HG02938 (cell line): Measurements from ENCODE around the gene LIME1.

ENCODE experiments used
- ATAC-seq: cut with Tn5 transposase; IDR thresholded peaks from one replicate; pipeline ENCODE4 v1.9.1; 2021; ENCODE audit warnings: mild to moderate bottlenecking, moderate library complexity; ENCODE audit not compliant: unreplicated experiment

The LIME1 gene

GRCh38 chr20:63735859-63736718 is at the start of gene LIME1:
Gene LIME1, plus strand, starts transcription at chr20:63736664. Its CDS starts 886 bp downstream, at chr20:63737550.
- ATAC-seq, result no peak

DNA sequence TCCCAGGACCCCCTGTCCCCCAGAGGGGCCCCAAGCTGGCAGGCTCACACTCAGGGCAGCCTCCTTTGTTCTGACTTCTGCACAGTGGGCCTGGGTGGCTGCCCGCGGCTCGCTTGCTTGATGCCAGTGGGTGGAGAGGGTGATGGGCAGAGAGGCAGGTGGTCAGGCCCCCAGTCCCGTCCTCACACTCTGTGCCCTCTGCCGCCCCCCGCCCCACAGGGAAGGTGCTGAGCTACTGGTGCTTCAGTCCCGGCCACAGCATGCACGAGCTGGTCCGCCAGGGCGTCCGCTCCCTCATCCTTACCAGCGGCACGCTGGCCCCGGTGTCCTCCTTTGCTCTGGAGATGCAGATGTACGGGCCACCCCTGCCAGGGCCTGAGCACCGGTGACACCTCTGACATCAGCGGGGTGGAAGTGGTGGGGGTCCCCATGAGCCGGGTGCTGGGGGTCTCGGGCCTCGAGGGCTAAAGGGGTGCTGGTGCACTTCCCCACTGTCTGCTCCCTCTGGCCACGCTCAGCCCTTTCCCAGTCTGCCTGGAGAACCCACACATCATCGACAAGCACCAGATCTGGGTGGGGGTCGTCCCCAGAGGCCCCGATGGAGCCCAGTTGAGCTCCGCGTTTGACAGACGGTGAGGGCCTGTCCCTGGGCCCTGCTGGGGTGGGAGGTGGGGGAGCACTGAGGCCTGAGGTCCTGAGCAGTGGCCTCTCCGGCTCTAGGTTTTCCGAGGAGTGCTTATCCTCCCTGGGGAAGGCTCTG is 48.9 kb upstream of the LIME1 start:
- ATAC-seq, result no peak

DNA sequence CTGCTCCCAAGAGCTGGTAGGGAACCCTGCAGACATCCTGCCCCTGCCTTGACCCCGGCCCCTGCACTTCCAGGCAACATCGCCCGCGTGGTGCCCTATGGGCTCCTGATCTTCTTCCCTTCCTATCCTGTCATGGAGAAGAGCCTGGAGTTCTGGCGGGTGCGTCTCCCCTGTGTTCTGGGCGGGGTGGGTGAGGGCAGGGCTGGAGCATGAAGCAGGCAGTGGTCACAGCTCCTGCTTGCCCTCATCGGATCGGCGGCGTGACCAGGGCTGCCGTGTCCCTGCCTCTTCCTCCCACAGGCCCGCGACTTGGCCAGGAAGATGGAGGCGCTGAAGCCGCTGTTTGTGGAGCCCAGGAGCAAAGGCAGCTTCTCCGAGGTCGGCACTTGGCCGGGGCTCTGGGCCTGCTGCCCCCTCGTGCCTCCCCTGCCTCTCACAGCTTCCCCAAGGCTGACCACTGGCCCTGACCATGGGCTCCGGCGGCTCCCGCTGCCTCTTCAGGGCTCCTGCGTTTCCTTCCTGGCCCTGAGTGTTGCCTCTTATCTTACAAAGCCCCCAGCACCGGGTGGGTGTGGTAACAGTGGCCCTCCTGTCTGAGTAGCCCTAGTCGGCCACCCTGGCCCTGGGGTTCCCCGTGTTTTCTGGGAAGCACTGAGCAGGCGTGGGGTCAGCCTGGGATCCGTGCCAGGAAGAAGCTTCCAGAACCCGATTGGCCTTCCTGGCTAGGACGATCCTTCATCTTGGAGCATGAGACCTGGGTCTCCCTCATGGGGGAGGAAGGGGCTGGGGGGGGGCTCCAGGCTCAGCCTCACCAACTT is 48.0 kb upstream of the LIME1 start:
- ATAC-seq, result no peak

DNA sequence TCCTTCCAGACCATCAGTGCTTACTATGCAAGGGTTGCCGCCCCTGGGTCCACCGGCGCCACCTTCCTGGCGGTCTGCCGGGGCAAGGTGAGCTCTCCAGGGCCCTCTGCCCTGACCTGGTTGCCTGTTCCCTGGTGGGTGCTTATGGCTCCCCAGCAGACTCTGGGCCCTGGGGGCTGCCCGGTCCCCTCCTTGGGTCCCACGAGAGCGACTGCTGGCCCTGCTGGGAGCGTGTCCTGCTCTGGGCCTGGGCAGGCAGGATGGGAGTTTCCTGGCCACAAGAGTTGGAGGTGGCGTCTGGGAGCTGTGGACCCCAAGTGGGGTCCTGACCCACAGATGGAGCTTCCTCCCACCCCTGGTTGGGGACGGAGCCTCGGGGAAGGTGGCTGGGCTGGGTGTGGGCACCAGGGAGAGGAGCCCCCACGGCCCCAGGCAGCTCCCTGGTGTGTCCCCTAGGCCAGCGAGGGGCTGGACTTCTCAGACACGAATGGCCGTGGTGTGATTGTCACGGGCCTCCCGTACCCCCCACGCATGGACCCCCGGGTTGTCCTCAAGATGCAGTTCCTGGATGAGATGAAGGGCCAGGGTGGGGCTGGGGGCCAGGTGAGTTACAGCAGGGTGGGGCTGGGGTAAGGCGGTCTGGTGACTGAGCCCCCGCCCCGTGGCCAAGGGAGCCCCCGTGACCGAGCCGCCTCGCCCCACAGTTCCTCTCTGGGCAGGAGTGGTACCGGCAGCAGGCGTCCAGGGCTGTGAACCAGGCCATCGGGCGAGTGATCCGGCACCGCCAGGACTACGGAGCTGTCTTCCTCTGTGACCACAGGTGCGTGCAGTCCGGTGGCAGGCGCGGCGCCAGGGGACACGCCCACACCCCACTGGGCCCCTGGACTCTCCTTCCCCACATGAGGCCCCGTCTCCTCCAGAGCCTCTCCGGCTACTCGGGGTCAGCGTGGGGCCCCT is 47.1 kb upstream of the LIME1 start:
- no peak for ATAC-seq

- ATAC-seq, result no peak
Measured at GRCh38 chr20:63690003-63690897, 46.2 kb upstream of the LIME1 start.

DNA sequence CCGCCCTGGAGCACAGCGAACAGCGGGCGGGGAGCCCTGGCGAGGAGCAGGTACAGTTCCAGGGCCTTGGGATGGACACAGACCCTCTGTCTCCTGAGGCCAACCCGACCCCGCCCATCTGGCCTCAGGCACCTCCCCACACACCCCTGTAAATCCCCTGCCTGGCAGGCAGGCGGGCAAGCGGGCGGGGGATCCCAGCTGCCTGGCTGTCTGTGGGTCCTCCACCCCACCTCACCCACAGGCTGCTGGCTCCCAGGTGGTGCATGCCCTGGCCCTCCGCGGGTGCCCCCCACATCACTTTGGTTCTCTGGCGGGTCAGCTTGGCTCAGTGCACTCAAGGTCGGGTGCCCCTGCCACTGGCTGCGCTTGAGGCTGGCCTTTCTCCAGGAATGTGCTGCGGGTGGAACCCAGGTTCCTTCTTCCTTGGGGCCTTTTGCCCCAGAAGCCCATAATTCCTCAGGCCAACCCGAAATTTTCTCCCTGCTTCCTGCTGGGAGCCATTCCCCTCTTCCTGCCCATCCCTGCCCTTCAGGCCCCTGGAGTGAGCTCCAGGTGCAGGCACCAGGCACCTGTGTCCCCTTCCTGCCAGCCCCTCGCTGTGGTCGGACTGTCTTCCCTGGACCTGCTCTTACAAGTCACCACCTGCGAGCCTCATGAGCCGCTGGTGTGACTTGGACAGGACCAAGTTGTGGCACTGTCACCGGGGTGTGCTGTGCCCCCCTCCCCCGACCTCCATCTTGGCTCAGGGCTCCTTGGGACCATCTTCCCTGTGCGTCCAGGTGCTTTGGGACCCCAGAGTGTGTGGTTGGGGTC is 45.4 kb upstream of the LIME1 start:
- ATAC-seq, result no peak

DNA sequence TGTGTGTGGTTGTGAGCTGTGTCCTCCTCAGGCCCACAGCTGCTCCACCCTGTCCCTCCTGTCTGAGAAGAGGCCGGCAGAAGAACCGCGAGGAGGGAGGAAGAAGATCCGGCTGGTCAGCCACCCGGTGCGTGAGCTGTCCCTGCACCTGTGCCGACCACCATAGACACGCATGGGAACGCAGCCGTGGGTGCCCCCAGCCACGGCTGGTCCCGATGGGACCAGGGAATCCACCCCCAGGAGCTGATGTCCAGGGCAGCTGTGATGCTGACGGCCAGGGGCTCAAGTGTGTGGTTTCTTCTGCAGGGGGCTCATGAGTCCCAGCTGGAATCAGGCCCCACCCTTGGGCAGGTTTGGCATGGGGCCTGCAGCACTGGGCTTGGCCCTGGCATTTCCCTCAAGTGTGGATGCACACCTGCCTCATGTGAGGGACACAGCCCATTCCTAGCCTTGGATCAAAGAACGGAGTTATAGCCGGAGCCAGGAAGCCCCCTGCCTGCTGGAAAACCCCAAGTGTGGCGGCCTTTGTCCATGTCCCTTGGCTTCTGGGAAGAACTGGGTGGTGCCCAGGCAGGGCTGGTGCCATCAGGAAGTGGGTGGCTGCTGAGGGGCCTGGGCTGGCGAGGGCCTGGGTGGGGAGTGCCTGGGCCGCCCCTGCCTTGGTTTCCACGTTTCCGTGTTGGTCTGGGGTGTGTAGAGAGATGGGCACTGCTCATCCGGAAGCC is 44.6 kb upstream of the LIME1 start:
- ATAC-seq, result no peak

GRCh38 chr20:63692436-63693082 is 43.9 kb upstream of the LIME1 start:
- ATAC-seq, result no peak

DNA sequence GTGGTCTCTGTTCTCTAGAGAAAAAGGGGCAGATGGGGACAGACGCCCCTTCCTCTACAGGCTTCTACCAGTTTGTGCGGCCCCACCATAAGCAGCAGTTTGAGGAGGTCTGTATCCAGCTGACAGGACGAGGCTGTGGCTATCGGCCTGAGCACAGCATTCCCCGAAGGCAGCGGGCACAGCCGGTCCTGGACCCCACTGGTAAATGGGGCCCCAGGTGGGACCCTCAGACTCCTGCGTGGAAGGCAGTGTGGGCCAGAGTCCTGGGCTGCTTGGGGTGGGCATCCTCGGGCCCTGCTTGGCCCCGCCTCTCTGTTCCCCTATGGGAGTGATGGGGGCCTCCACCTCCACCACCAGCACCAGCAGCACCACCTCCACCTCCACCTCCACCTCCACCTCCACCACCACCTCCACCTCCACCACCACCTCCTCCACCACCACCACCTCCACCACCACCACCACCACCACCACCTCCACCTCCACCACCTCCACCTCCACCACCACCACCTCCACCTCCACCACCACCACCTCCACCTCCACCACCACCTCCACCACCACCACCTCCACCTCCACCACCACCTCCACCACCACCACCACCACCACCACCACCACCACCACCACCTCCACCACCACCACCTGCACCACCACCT is 43.3 kb upstream of the LIME1 start:
- no peak for ATAC-seq

DNA sequence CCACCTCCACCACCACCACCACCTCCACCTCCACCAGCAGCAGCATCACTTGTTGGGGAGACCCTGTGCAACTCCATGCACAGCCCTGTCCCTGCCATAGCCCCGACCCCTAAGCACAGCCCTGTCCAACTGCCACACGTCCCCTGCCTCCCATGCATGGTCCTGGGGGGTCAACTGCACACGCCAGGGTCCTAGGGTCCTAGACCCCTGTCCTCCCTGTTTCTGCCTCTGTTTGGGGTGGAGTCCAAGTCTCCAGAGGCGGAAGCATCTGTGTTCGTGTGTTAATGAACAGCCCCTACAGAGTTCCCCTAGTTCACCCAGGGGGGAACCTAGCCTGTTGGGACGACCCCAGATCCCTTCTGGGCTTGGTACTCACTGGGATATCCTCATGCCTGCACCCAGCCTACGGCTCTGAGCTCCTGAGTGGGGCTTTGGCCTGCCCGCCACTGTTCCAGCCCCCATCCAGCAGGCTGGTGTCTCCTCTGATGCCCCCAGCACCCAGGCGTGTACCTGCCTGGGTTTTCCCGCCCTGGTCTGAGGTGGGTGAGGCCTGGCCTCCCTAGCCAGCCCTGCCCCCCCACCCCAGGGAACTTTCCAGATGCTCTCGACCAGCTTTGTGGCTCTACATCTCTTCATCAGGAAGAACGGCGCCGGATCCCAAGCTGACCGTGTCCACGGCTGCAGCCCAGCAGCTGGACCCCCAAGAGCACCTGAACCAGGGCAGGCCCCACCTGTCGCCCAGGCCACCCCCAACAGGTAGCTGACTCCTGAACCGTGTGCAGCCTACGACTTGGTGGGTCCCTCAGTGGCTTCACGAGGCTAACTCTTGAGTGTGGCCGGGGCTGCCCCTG is 42.5 kb upstream of the LIME1 start:
- no peak for ATAC-seq

GRCh38 chr20:63694584-63695423 is 41.7 kb upstream of the LIME1 start:
- no peak for ATAC-seq

DNA sequence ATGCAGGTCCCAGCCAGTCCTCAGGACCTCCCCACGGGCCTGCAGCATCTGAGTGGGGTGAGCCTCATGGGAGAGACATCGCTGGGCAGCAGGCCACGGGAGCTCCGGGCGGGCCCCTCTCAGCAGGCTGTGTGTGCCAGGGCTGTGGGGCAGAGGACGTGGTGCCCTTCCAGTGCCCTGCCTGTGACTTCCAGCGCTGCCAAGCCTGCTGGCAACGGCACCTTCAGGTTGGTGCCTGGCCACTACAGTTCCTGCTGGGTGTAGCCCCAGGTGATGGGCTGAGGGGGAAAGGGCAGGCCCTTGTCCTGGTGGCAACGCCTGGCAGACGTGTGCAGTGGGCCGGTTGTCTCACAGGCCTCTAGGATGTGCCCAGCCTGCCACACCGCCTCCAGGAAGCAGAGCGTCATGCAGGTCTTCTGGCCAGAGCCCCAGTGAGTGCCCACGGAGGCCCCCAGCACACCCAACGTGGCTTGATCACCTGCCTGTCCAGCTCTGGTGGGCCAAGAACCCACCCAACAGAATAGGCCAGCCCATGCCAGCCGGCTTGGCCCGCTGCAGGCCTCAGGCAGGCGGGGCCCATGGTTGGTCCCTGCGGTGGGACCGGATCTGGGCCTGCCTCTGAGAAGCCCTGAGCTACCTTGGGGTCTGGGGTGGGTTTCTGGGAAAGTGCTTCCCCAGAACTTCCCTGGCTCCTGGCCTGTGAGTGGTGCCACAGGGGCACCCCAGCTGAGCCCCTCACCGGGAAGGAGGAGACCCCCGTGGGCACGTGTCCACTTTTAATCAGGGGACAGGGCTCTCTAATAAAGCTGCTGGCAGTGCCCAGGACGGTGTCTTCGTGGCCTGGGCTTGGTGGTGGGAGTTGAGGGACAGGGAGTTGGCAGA is 40.8 kb upstream of the LIME1 start:
- no peak for ATAC-seq

GRCh38 chr20:63696306-63696627 is 40.2 kb upstream of the LIME1 start:
- no peak for ATAC-seq
